ENCODE results near the gene MAP3K3.
"Not testable (repeated sequence)": the region's sequence is repeated elsewhere in the genome, so short reads cannot be mapped to it uniquely, and the experiment has no call there.

The MAP3K3 gene

GRCh38 chr17:63709110-63709509 lies 86.9 kb downstream of the MAP3K3 start:
- DNase-seq, result no peak

DNA sequence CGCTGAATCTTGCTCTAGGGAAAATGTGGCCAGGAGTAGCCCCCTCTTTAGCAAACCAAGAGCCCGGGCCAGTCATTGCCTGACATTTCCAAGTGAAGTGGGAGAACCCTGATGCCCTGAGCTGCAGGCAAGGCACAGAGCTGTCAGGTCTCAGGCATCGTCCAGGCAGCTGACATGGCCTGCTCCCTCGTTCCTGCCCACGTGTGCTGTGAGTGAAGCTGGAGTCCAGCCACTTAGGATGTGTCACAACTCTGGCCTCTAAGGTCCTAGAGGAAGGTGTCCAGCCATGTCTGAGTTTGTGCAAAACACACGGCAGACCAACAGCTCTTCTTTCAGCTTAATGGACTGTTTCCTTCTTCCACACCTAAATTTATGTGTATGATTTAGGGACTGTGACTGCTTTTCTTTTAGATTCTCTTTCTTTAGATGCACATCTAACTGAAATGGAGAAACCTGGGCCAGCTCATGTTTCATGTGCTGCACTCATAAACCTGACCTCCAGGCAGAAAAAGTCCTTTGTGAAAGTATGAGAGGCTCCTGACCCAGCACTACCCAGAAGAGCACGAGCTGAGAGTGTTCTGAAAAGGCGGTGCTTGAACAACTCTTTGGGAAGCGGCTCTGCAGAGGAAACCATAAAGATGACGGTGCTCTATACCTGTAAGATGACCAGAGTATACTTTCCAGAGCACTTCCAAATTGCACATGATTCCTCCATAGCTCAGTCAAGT lies 92.5 kb downstream of the MAP3K3 start:
- DNase-seq, result peak; percentile 20

- no peak for DNase-seq
Measured at GRCh38 chr17:63716426-63716825, 94.2 kb downstream of the MAP3K3 start.

GRCh38 chr17:63718988-63719387 lies 96.8 kb downstream of the MAP3K3 start:
- no peak for DNase-seq

DNA sequence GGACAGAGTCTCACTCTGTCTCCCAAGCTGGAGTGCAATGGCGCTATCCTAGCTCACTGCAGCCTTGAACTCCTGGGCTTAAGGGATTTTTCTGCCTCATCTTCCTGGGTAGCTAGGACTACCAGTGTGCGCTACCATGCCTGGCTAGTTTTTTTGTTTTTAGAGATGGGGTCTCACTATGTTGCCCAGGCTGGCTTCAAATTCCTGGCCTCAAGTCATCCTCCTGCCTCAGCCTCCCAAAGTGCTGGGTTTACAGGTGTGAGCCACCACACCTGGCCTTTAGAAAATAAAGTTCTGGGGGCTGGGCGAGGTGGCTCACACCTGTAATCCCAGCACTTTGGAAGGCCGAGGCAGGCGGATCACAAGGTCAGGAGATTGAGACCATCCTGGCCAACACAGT lies 98.0 kb downstream of the MAP3K3 start:
- DNase-seq, result not testable (repeated sequence)

- no peak for DNase-seq
Measured at GRCh38 chr17:63722403-63722802, 100.2 kb downstream of the MAP3K3 start.

DNA sequence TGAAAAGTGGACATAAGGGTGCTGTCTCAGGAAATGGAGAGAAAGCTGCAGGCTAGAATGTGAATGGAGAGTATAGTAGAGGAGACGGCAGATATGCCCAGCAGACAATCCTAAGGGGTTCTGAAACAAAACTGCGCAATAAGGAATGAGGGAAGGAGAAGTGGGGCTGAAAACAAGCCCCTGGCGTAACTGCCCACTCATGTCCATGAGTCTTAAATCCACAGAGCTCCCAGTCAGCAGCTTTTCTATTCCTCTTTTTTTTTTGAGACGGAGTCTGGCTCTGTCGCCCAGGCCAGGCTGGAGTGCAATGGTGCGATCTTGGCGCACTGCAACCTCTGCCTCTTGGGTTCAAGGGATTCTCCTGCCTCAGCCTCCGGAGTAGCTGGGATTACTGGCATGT lies 113.5 kb downstream of the MAP3K3 start:
- no peak for DNase-seq

DNA sequence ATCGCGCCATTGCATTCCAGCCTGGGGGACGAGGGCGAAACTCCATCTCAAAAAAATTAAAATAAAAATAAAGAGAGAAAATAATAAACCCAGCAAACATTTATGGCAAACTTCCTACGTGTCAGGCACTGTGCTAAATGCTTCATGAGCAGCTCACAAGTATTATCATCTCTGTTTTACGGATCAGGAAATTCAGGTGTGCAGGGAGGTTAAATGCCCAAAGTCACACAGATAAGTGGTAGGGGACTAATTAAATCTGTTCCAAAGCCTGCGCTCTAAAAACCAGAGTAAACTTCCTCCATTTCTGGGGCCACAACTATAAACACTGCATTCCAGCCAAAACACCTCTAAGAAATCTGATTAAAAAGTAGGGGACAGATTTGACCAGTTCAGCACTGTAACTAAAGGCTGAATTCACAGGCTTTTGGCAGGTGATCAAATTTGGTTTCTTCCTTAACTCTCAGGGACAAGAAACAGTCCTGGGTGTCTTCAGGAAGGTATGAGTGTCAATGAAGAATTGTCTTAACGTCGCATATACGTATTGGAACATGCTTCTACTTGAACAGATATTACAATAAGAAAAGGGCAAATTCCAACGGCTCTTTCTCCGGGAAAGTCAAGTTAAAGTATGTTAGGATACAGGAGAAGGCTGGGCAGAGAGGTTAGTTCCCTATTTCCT lies 118.4 kb downstream of the MAP3K3 start:
- peak; percentile 23 for DNase-seq

DNA sequence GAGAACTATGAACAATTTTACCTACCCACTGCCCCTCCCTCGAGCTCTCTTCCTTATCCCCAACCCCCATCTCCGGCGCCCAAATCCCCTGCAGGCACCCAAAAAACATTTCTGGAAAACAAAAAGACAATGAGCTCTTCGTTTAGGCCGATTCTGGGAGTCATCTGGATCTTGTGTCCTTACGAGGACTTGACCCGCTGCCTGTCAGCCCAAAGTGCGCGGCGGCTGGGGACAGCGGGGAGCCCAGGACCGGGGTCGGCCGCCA lies 118.9 kb downstream of the MAP3K3 start:
- DNase-seq, result no peak

DNA sequence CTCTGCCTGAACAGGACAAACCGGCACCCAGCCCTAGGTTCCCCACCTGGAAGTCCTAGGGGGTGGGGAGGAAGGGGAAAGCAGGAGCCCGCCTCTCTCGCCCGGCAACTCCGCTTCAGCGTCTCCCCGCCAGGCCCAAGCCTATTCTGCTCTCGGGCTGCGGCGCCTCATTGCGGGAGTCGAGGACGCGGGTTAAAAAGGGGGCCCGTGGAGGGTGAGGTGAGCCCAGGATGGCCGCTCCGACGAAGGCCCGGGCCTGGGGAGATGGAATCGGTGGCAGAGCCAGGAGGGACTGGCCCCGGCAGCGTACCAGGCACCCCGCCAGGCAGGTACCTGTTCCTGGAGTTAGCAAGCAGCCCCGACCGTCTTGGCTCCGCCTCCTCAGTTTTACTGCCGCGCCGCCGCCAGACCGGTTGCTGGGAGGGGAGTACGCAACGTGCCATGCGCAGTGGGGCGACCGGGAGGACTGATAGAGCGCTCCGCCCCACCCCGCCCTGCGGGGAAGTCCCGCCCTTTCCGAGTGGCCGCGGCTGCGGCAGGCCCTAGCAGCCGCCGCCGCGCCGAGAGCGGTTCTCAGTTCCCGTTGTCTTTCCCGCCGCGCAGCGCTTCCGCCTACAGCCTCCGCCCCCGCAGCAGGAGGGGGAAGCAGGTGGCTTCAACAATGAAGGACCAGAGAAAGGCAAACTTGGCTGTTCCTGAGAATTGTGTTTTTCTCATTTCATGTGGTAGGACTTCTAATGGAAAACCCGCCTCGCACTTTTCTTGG lies 119.4 kb downstream of the MAP3K3 start, which contains the start of gene STRADA:
TSS of gene STRADA (minus strand) at position 392 of the 766 bp plus-strand sequence. CDS start 13,430 bp downstream, outside the sequence.
- peak; percentile 98 for DNase-seq
